GM19468 (cell line): ENCODE results near the gene TPSD1.
"Not testable (repeated sequence)": the region's sequence is repeated elsewhere in the genome, so short reads cannot be mapped to it uniquely, and the experiment has no call there.

Experiments
- ATAC-seq: cut with Tn5 transposase; IDR thresholded peaks from one replicate; pipeline ENCODE4 v1.9.1; 2021; ENCODE audit warnings: mild to moderate bottlenecking, moderate library complexity, moderate number of reproducible peaks; ENCODE audit not compliant: unreplicated experiment; ENCODE audit errors: extremely low read depth

The TPSD1 gene

GRCh38 chr16:1238909-1239308 is 17.0 kb upstream of the TPSD1 start:
- ATAC-seq: not testable (repeated sequence)

- ATAC-seq: not testable (repeated sequence)
Measured at GRCh38 chr16:1239575-1239974, 16.3 kb upstream of the TPSD1 start.

GRCh38 chr16:1240436-1240835 is 15.4 kb upstream of the TPSD1 start, which contains the start of gene TPSAB1:
Gene TPSAB1, plus strand, starts transcription at chr16:1240705. Its CDS starts 234 bp downstream, at chr16:1240939.
- not testable (repeated sequence) for ATAC-seq

DNA sequence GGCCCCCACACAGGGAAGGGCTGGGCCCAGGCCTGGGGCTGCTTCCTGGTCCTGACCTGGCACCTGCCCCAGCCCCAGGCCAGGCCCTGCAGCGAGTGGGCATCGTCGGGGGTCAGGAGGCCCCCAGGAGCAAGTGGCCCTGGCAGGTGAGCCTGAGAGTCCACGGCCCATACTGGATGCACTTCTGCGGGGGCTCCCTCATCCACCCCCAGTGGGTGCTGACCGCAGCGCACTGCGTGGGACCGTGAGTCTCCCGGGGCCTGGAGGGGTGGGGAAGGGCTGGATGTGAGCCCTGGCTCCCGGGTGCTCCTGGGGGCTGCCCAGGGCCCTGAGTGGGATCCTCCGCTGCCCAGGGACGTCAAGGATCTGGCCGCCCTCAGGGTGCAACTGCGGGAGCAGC is 14.8 kb upstream of the TPSD1 start:
- not testable (repeated sequence) for ATAC-seq

DNA sequence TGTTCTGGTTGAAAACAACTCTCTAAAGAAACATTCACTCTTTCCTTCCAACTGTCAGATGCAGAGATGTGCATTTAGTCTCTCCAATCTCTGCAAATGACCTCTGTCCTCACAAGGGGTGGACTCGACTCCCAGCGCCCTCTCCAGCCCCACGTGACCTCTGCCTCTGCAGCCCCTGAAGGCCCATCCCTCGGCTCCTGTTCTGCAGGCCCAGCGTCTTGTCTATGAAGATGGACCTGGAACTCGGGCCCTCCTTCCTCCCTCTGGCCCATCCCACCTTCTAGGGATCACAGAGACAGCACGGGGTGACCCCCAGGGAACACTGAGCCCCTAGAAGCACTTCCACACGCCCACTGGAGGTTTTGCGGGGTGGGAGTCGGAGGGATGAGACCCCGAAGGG is 12.5 kb upstream of the TPSD1 start:
- ATAC-seq: not testable (repeated sequence)

DNA sequence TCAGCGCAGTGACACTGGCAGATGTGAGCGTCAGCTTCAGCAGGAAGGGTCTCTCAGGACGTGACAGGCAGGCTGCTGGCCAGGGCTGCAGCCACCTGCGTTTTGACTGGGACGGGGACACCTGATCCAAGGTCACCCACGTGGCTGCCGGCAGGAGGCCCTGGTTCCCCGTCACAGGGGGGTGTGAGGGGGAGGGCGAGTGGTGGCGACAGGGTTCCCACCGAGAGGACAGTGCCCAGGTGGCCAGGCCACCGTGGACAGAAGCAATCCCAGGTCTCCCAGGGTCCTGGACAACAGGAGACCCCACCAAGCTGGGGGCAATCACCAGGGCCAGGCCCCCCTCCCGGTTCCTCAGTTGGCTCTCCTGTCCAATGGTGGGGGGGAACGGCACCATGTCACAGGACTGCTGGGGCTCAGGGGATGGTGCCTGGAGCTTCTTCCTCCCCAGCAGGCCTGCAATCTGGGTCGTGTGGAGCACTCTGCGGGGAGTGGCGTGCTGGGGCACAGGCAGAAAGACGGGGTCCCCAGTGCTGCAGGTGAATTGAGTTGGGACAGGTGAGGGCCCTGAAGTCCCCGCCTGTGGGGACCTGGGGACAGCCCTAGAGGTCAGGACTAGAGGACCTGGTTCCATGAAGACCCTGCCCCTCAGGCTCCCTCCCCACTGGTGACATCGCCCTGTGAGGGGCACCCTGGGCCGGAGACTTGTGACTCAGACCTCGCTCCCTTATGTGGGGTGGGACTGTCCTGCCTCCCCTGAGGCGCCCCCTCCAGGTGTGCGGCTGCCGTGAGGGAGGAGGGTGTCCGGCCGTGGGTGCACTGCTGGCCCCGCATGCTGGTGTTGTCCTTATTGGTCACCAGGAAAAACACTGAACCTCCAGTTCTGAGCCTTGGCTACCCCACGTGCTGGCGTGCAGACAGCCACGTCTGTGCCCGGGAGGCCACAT is 11.7 kb upstream of the TPSD1 start:
- not testable (repeated sequence) for ATAC-seq

- ATAC-seq: no peak
Measured at GRCh38 chr16:1244881-1245280, 11.0 kb upstream of the TPSD1 start.

GRCh38 chr16:1245452-1246020 is 10.3 kb upstream of the TPSD1 start:
- no peak for ATAC-seq

- ATAC-seq: not testable (repeated sequence)
Measured at GRCh38 chr16:1247903-1248537, 7.8 kb upstream of the TPSD1 start.

DNA sequence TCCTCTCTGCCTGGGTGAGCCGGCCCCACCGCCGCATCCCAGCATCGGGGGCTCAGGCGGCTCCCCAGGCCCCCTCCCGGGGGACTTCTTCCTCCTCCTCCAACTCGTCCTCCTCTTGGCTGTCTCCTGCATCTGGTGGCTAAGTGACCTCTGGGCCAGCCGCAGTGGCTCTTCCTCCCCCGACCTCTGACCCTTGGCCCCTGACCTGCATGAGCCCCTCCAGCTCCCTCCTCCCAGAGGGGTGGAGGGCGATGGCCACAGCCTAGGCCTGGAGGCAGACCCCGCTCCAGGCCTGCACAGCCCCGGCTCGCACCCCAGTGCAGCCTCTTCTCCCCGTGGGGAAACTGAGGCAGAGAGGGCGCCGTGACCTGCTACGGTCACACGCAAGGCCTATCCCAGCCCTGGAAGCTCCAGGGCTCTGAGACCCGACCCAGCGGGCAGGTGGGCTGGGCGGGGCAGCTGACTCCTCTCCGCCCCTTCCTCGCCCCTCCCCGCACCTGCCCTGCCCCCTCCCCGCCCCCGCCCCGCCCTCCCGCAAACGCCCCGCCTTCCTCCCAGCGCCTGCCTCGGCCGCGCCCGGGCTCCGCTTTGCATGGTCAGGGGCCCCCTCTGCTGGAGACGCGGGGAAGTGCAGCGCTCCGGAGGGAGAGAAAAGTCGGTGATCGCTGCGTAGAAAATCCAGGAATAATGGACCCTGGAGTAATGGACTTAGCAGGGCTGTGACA is 6.7 kb upstream of the TPSD1 start:
- not testable (repeated sequence) for ATAC-seq

- ATAC-seq: not testable (repeated sequence)
Measured at GRCh38 chr16:1253701-1254364, 2.0 kb upstream of the TPSD1 start.

DNA sequence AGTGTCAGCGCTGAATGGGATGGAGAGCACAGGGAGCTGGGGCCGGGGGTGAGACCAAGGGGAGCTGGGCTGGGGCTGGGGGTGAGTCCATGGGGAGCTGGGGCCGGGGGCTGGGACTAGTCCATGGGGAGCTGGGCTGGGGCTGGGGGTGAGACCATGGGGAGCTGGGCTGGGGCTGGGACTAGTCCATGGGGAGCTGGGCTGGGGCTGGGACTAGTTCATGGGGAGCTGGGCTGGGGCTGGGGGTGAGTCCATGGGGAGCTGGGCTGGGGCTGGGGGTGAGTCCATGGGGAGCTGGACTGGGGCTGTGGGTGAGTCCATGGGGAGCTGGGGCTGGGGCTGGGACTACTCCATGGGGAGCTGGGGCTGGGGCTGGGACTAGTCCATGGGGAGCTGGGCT is 1.0 kb upstream of the TPSD1 start:
- not testable (repeated sequence) for ATAC-seq

DNA sequence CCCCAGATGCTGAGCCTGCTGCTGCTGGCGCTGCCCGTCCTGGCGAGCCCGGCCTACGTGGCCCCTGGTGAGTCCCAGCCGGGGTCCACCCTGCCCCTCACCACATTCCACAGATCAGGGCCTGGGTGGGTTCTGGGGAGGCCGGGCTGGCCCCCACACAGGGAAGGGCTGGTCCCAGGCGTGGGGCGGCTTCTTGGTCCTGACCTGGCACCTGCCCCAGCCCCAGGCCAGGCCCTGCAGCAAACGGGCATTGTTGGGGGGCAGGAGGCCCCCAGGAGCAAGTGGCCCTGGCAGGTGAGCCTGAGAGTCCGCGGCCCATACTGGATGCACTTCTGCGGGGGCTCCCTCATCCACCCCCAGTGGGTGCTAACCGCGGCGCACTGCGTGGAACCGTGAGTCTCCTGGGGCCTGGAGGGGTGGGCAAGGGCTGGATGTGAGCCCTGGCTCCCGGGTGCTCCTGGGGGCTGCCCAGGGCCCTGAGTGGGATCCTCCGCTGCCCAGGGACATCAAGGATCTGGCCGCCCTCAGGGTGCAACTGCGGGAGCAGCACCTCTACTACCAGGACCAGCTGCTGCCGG is 516 bp downstream of the TPSD1 start:
- not testable (repeated sequence) for ATAC-seq

DNA sequence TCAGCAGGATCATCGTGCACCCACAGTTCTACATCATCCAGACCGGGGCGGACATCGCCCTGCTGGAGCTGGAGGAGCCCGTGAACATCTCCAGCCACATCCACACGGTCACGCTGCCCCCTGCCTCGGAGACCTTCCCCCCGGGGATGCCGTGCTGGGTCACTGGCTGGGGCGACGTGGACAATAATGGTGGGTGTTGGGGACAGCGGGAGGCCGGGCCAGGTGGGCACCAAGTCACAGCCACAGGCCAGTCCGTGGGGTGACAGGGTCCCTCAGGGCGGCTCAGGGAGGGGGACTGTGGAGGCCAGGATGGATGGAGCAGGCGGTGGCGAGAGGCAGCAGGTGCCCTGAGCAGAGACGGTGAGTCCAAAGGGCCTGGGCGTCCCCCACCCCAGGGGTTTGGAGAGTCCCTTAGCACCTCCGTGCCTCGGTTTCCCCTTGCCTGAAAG is 1.0 kb downstream of the TPSD1 start:
- ATAC-seq: no peak

GRCh38 chr16:1257561-1258224 is 1.8 kb downstream of the TPSD1 start:
- ATAC-seq: no peak

- no peak for ATAC-seq
Measured at GRCh38 chr16:1258225-1258600, 2.3 kb downstream of the TPSD1 start.

GRCh38 chr16:1258906-1259759 is 3.3 kb downstream of the TPSD1 start:
- no peak for ATAC-seq

- no peak for ATAC-seq
Measured at GRCh38 chr16:1259760-1260068, 3.8 kb downstream of the TPSD1 start.
